Measurements from ENCODE around the gene NTN4. TPM values are rescaled to one million over a fixed set of nuclear protein-coding genes. Genes with fewer than 3 reads are reported as not detected.
"Not testable (repeated sequence)": the region's sequence is repeated elsewhere in the genome, so short reads cannot be mapped to it uniquely, and the experiment has no call there.

NTN4 gene
- total RNA-seq, 1 experiment from 2014 or later, result 0.17 TPM

- no peak overlapping the region for H2BK120ac ChIP-seq (ENCODE audit: low read depth, low read length, poor library complexity, severe bottlenecking)
- no peaks in the 10 kb centered on the region for H3K79me1 ChIP-seq (ENCODE audit: insufficient read depth, low read depth, low read length, poor library complexity, severe bottlenecking)
- no peak overlapping the region for H2BK15ac ChIP-seq (ENCODE audit: low read depth, low read length)
- H4K5ac ChIP-seq (ENCODE audit: insufficient read length, low read depth, low read length), result no peak overlapping the region
- H4K8ac ChIP-seq (replicated peaks; ENCODE audit: insufficient read length, low read depth, low read length), result no peak overlapping the region
- no peaks in the 10 kb centered on the region for H3K9me3 ChIP-seq (ENCODE audit: control insufficient read depth, low read depth, low read length)
- no peaks in the 10 kb centered on the region for H3K4me1 ChIP-seq (ENCODE audit: insufficient read depth, low read length)
- Mint-ChIP-seq H3K4me3 (no peak overlapping the region), H3K9me3 (no peaks in the 10 kb centered on the region), H3K27ac (no peak overlapping the region), H3K4me1 (no peaks in the 10 kb centered on the region), H3K36me3 (ENCODE audit: insufficient read depth in 1 of 3, low read depth in 3 of 3) (no peaks in the 10 kb centered on the region), H3K27me3 (ENCODE audit: low read depth) (no peaks in the 10 kb centered on the region)
- no CpG with 5 or more reads among the region's 5 CpGs for WGBS (ENCODE audit: extremely low coverage, insufficient read length, low lambda C conversion rate)
- H3K23ac ChIP-seq (ENCODE audit: insufficient read length, low read depth, low read length), result no peak overlapping the region
- no peak overlapping the region for H4K91ac ChIP-seq (ENCODE audit: insufficient read length, low read depth, low read length)
- TF ChIP-seq, protein P1, sequence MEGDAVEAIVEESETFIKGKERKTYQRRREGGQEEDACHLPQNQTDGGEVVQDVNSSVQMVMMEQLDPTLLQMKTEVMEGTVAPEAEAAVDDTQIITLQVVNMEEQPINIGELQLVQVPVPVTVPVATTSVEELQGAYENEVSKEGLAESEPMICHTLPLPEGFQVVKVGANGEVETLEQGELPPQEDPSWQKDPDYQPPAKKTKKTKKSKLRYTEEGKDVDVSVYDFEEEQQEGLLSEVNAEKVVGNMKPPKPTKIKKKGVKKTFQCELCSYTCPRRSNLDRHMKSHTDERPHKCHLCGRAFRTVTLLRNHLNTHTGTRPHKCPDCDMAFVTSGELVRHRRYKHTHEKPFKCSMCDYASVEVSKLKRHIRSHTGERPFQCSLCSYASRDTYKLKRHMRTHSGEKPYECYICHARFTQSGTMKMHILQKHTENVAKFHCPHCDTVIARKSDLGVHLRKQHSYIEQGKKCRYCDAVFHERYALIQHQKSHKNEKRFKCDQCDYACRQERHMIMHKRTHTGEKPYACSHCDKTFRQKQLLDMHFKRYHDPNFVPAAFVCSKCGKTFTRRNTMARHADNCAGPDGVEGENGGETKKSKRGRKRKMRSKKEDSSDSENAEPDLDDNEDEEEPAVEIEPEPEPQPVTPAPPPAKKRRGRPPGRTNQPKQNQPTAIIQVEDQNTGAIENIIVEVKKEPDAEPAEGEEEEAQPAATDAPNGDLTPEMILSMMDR (conservative IDR thresholded peaks at IDR 0.05), result peak; percentile 79
- H3K14ac ChIP-seq (ENCODE audit: insufficient read depth, low read length), result no peak overlapping the region
- no peaks in the 10 kb centered on the region for H3K23me2 ChIP-seq (ENCODE audit: insufficient read length, low read depth, low read length, poor library complexity, severe bottlenecking)
- H2AK5ac ChIP-seq (ENCODE audit: insufficient read length, low read length), result no peak overlapping the region
- H2BK12ac ChIP-seq (ENCODE audit: insufficient read length, low read depth, low read length), result no peak overlapping the region
- no peak overlapping the region for H3K9ac ChIP-seq (ENCODE audit: extremely low read depth, insufficient read length, low read length)
- no peak overlapping the region for H2BK20ac ChIP-seq (ENCODE audit: low read depth, low read length, poor library complexity, severe bottlenecking)
- H3K79me2 ChIP-seq (ENCODE audit: insufficient read depth, low read length), result no peaks in the 10 kb centered on the region
- no peaks in the 10 kb centered on the region for H3K27me3 ChIP-seq (ENCODE audit: insufficient read depth, low read length)
- no peak overlapping the region for H2BK5ac ChIP-seq (ENCODE audit: insufficient read length, low read length)
- H2AFZ ChIP-seq (ENCODE audit: low read length), result no peak overlapping the region
- H3T11ph ChIP-seq (ENCODE audit: low read length), result no peak overlapping the region
- H3K18ac ChIP-seq (ENCODE audit: insufficient read length, low read depth, low read length), result no peak overlapping the region
- H3K27ac ChIP-seq (ENCODE audit: insufficient read length, low read depth, low read length), result no peak overlapping the region
- no peak for DNase-seq
- H3K4me2 ChIP-seq (ENCODE audit: insufficient read depth, insufficient read length, low read length), result no peak overlapping the region
- H3K56ac ChIP-seq (ENCODE audit: insufficient read length, low read depth, low read length), result no peak overlapping the region
- no peaks in the 10 kb centered on the region for H4K20me1 ChIP-seq (ENCODE audit: control insufficient read depth, insufficient read depth, insufficient read length)
- H3K4ac ChIP-seq (ENCODE audit: low read depth, low read length), result no peak overlapping the region
Measured at GRCh38 chr12:95815632-95816212, 25.2 kb upstream of the NTN4 start.

GRCh38 chr12:95812155-95812554, 21.6 kb upstream of the NTN4 start:
- not testable (repeated sequence) for H2BK120ac ChIP-seq (ENCODE audit: low read depth, low read length, poor library complexity, severe bottlenecking); H3K9me3 ChIP-seq (ENCODE audit: control insufficient read depth, low read depth, low read length); H3K79me2 ChIP-seq (ENCODE audit: insufficient read depth, low read length); H3K14ac ChIP-seq (ENCODE audit: insufficient read depth, low read length); H3K23me2 ChIP-seq (ENCODE audit: insufficient read length, low read depth, low read length, poor library complexity, severe bottlenecking); H3K4me1 ChIP-seq (ENCODE audit: insufficient read depth, low read length); H4K20me1 ChIP-seq (ENCODE audit: control insufficient read depth, insufficient read depth, insufficient read length); H3K4me1 Mint-ChIP-seq; H2BK5ac ChIP-seq (ENCODE audit: insufficient read length, low read length); H3K27ac ChIP-seq (ENCODE audit: insufficient read length, low read depth, low read length); H3K4me2 ChIP-seq (ENCODE audit: insufficient read depth, insufficient read length, low read length); H4K5ac ChIP-seq (ENCODE audit: insufficient read length, low read depth, low read length); H3K27me3 Mint-ChIP-seq (ENCODE audit: low read depth); H3K4ac ChIP-seq (ENCODE audit: low read depth, low read length); H2AK5ac ChIP-seq (ENCODE audit: insufficient read length, low read length); H4K8ac ChIP-seq (replicated peaks; ENCODE audit: insufficient read length, low read depth, low read length); H3K9ac ChIP-seq (ENCODE audit: extremely low read depth, insufficient read length, low read length); H2BK20ac ChIP-seq (ENCODE audit: low read depth, low read length, poor library complexity, severe bottlenecking); H2AFZ ChIP-seq (ENCODE audit: low read length); H2BK12ac ChIP-seq (ENCODE audit: insufficient read length, low read depth, low read length); H3K79me1 ChIP-seq (ENCODE audit: insufficient read depth, low read depth, low read length, poor library complexity, severe bottlenecking); H3T11ph ChIP-seq (ENCODE audit: low read length); H3K36me3 Mint-ChIP-seq (ENCODE audit: insufficient read depth in 1 of 3, low read depth in 3 of 3); H3K27me3 ChIP-seq (ENCODE audit: insufficient read depth, low read length); H3K18ac ChIP-seq (ENCODE audit: insufficient read length, low read depth, low read length); H3K27ac Mint-ChIP-seq; H3K23ac ChIP-seq (ENCODE audit: insufficient read length, low read depth, low read length); H3K56ac ChIP-seq (ENCODE audit: insufficient read length, low read depth, low read length); H3K4me3 Mint-ChIP-seq; H4K91ac ChIP-seq (ENCODE audit: insufficient read length, low read depth, low read length); H3K9me3 Mint-ChIP-seq; H2BK15ac ChIP-seq (ENCODE audit: low read depth, low read length); DNase-seq
- no CpG with 5 or more reads among the region's 4 CpGs for WGBS (ENCODE audit: extremely low coverage, insufficient read length, low lambda C conversion rate)
